ENCODE data around the gene COTL1.

COTL1 gene

DNA sequence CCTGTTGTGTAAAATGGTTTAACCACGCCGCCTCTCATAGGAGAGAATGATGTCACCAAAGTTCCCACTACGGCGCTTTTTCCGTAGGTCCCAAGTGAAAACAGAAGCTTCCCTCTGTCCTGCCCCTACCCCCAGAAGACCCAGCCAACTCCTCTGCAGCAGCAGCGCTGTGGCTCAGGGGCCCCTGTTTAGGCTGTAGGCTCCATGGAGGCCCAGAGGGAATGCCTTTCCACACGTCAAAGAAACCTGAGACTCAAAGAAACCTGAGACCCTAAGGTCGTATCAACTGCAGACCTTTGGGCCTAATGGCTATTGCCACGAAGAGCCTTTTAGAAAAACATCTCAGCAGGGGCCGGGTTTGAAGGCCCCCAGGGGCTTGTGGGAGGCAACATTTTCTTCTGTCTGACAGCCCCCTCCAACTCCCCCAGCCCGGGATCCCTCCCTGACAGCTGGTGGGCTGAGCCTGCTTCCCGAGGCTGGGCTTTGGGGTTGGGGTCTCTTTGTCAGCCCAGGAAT is 70.3 kb downstream of the COTL1 start:
- DNase-seq: peak; percentile 29 to 41

DNA sequence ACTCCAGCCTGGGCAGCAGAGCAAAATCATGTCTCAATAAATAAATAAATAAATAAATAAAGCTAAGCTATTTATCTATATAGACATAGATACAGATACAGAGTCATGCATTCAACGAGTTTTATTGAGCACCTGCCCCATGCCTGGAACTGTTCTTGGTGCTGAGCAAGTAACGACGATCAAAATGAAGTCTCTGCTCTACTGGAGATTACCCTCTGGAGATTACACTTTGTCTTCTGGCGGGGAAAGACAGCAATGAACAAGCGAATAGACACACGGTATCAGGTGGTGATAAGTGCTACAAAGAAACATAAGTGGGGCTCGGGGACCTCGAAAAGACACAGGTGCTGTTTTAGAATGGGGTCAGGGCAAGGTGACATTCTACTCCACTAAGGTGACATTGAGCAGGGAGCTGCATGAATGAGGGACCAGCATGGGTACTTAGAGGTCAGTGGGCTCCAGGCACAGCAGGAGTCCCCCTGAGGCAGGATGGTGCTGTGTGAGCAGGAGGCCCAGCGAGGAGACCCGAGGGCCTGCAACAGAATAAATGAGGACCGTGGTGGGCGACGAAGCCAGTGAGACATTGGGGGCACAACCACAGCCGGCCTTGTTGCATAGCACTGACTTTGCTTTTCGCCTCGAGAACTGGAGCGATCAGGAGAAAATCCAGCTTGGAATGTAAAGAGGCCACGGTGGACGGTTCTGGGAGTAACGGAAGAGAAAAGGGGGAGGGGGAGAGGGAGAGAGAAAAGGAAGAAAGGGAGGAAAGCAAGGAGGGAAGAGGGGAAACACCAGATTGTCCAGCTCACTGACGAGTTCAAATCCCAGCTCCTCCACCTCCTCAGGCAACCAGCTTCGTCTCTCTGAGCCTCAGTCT is 71.0 kb downstream of the COTL1 start:
- no peak for DNase-seq

DNA sequence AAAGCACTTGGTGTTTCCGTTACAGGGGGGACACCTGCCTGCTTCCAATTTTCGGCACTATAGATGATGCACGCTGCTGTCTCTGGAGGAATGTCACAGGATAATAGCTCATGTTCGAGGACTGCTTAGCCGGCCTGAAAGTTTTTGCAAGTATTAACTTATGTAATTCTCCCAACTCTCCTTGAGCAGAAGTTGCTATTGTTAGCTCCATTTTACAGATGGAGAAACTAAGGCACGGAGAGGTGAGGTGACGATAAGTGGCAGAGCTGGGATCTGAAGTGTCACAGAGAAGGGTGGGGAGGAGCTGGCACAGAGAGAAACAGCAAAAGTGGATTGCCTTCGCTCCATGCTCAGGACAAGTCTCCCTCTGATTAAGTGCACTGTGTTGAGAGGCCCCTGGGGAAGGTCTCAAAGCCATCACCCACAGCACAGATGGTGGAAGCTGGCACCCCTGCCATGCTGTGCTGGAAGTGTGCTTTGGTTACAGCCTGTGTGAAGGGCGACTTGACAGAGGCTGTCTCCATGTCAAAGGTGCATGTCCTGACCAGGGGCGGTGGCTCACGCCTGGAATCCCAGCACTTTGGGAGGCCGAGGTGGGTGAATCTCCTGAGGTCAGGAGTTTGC is 72.7 kb downstream of the COTL1 start:
- no peak for DNase-seq

DNA sequence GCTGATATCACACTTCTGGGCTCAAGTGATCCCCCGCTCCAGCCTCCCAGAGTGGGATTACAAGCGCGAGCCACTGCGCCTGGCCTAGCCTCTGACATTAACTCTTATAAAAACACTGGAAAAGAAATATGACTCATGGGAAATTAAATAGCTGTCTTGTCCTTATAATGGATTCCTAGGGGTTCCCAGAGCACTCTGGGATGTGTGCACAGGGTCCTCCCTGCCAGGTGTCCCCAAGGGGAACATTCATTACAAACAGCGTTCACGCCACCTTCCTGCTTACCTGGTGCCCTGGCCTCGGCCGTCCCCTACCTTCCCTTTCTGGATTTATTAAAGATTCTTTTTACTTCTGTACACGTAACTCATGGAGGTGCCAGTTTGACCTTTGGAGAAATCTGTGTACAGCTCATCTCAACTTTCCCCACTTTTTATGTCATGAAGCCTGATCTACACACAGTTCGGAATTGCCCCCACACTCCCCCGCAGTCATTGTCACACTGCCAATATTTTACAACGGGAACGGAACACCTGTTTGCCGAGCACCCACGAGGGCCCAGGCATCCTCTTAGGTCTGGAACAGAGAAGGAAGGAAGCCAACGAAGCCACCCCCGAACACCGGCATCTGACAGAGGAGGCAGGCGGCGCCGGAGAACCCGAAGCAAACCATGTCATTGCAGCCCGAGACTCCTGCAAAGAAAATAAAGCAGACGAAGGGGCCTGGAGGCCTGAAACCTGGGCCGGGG is 73.7 kb downstream of the COTL1 start:
- DNase-seq: peak; percentile 31 to 79

DNA sequence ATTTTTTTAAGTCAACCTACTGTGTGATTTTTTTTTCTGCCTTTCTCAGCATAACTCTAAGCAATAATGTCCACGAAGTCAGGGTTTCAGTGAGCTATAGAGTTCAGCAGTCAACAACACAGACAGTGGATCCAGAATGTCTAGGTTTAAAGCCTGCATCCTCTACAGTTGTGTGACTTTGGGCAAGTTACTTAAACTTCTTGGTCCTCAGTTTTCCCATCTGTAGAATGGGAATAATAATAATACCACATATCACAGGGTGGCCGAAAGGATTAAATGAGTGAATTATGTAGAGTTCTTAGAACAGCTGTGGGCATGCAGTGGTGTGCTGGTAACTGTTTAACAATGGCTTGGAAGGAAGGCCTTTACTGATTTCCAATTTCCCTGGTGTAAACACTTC is 74.6 kb downstream of the COTL1 start:
- no peak for DNase-seq

DNA sequence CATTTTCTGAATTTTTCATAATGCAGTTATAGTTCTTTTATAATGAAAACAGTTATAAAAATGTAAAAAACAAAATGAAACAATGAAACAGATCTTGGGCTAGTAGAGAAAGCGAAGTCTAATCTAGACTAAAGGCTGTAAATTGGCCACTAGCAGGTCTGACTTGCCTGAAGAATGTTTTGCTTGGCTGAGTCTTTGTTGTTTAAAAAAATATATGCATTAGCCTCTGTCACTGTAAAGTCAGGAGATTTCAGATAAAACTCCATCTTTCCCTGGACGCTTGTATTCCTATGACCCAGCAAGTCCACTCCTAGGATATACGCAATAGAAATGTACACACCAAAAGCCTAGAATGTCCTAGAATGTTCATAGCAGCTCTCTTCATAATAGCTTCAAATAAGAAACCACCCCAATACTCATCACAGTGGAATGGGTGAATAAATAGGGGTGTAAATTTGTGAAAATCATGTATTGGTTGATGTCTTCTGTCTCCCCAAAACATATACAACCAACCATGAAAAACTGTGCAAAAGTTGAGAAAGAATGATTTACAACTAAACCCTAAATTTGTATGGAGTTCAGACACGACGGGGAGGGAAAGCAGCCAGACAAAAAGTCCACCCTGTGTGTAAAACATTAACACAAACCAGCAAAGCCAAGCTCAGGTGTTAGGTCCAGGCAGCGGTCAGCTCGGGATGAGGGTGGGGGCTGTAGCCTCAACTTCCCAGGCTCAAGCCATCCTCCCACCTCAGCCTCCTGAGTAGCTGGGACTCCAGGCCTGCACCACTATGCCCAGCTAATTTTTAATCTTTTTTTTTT is 75.7 kb downstream of the COTL1 start:
- no peak for DNase-seq

DNA sequence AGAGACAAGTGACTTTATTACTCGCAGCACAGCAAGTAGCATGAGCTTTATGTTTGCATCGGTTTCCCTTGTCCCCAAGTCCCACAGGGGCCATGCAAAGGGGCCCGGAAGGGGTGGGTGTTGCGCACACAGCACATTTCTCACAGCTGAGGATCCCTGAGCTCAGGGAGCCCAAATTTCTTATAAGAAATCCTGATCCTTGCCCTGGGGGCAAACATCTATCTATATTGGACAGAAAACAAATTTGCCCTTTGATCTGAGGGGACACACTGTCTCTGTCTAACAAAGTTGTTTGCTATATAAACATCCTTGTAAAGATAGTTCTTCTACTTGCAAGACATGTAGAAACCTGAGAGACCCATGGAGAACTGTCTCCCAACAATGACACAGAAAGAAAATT is 77.7 kb downstream of the COTL1 start:
- DNase-seq: no peak

DNA sequence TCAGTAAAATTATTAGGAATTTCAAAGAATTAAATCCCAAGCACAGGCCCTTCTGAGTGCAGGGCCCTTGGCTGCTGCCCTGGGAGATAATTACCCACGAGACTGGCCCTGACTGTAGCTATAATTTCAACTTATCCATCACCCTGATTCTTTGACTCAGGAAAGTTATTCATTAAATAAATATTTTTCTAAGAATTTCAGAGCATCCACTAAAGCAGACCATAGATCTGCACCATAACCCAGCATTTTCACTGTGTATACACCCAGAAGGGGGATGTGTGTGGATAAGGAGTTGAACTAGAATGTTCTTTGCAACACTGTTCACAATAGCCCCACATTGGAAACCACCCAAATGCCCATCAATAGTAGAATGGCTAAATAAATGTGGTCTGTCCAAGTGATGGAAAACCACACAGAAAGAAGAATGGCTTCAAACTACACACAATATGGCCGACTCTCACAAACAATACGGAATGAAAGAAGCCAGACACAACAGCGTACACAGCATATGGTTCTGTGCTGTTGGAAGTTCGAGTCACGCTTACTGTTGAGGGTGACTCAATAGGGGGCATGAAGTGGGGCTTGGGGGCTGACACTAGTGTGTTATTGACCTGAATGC is 79.5 kb downstream of the COTL1 start:
- DNase-seq: no peak

DNA sequence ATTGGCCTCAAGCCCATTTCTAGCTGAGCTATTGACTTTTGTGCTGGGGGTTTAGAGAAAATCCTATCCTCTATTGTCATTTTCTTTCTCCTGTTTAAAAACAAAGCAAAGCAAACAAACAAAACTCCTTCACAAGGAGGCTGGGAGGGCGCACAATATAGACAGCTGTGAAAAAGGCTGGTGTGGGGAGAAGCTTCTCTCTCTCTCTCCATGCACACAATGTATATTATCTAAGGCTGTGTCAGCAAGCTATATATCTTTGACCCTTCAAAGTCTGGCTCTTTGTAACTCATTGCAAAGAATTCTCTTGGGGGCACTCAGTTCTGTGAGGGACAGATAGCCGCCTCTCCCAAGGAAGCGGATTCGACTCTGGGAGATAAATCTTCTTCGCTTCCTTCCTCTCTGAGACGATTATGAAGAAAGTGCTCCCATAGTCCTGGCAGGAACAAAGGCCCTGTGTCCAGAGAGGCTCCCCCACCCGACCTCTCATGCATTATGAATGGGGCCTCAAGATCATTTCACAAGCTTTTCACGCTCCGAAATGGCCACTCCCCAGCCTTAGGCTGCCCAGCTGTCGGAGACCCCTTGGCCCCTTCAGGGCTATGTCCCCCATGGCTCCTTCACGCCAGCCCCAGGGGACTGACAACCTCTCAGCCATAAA is 80.3 kb downstream of the COTL1 start:
- DNase-seq: no peak

DNA sequence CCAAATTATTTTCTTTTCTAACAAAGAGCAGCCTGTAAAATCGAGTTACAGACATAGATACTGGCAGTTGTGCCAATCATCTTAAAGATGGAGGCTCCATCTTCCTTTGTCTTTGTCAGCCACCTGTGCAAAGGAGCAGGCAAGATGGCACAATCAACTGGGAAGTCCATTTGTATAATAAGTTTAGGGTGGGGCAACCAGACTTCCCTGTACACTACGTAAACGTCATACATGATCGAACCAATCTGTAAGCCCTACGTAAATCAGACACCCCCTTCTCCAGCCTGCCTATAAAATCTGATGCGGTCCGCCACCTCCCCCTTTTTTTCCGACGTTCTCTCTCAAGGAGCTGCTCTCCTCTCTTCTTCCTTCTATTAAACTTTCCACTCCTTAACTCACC is 82.0 kb downstream of the COTL1 start:
- no peak for DNase-seq

DNA sequence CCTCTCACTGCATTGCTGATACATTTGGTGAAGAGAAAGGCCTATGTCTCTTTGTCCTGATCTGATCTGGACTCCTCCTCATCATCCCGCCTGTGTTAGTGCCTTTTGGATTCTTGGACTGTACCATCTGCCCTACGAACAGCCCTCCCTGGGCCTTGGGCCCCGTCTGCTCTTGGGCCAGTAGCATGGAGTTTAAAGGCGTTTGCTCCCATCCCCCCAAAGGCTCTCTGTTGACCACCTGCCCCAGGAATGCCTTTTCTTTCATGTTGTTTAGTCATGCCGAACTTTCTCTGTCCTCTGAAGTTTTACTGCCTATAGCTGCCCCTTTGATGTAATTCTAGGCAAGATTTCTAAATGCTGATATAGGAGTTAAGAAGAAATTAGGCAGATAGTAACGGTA is 82.5 kb downstream of the COTL1 start:
- DNase-seq: no peak

DNA sequence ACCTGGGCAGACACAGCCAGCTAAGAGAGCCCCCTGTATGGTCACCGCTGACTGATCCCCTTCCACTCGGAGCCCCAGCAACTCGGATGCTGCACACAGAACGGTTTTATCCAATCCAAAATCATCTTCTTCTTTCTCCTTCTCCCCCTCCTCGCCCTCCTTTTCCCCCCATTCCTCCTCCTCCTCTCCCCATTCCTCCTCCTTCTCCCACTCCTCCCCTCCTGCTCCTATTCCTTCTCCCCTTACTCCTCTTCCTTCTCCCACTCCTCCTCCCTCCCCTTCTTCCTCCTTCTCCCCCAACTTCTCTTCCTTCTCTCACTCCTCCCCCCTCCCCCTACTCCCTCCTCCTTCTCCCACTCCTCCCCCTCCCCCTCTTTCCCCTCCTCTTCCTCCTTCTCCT is 83.1 kb downstream of the COTL1 start:
- DNase-seq: no peak

DNA sequence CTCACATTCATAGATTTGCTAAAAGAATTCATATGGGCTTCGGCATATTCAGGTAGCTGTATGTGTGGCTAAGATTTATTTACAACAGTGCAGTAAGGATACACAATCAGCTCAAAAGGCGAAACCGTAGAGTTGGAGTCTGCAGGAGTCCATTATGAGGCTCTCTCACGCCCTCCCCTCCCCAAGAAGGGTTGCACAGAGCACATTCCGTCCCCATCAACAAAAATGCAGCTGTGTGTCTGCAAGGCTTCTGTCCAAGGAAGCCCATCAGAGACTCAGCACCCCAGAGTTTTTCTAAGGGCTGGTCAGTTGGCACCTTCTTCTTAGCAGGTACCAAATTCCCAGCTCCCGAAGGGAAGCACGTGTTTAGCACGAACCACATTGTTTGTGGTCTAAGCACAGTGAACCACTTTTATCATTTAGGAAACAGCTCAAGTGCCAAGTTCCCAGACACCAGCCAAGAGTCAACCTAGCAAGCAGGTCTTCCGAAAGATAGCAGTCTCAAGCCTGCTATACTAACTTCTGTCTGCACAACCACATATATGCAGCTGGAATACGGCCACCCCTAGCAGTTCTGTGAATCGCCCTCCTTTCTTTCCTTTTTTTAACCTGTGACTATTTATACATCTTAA is 84.9 kb downstream of the COTL1 start:
- DNase-seq: no peak

DNA sequence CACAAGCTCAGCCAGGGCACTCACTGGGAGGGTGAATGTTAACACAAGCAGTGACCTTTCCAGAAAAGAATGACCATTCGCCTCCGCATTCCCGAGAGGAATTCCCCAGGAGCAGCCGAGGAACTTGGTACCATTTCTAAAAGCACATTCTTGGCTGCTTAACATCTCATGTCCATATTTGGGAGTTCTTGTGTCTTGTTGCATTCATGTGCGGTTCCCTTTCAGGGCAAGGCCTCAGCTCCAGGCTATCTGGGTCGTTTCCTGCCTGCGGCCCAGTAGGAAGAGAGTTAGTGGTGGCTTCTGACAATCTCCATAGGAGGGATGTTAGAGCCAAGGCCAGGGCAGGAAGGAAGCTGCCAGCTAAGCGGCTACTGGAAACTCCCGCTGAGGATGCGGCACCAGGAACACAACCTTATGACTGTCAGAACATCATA is 85.6 kb downstream of the COTL1 start:
- DNase-seq: no peak

DNA sequence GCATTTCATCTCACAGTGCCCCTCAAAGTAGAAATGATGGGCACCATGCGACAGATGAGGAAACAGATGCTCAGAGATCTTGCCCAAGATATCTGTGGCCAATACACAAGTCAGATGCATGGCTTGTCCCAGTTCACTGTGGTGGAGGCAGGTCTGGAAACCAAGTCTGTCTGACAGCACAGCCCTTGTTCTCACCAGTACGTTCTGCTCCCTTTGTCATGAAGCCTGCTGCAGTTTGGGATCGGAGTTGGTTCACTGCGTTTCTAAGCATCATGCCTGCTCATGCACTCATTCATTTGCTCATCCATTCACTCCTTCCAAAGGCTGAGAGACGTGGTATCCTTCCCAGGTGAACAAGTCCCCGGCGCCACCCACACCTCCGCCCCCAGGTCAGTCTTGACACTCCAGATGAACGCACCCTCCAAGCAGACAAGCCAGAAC is 86.2 kb downstream of the COTL1 start:
- DNase-seq: no peak

DNA sequence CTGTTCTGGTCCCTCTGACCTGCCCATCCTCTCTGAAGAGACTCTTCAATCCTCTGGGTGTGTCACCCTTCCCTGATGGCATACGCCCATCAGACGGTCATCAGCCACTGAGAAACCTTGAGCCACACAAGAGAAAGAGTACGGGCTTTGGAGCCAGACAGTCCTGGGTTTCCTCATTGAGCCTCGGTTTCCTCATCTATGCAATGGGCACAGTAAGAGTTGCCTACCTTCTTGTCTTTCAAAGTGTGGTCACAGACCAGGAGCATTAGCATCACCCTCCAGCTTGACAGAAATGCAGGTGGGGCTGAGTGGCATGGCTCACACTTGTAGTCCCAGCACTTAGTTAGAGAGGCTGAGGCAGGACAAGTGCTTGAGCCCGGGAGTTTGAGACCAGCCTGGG is 87.3 kb downstream of the COTL1 start:
- no peak for DNase-seq

DNA sequence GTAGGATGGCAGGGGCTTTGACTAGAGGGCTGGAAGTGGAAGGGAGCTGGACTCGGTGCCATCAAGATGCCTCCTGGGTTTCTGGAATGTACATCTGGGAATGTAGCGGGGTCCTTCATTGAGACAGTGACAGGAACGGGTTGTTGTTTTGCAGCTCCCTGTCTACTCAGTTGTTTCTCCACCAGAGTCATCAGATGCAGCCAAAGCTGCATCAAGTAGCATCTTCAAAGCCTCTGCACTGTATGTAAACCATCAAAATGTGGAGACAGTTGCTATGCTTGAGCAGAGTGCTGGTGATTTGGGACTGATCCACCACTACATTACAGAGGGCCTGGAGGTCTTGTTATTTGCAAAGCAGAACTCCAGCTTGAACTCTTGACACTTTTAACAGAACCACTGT is 88.3 kb downstream of the COTL1 start:
- no peak for DNase-seq

DNA sequence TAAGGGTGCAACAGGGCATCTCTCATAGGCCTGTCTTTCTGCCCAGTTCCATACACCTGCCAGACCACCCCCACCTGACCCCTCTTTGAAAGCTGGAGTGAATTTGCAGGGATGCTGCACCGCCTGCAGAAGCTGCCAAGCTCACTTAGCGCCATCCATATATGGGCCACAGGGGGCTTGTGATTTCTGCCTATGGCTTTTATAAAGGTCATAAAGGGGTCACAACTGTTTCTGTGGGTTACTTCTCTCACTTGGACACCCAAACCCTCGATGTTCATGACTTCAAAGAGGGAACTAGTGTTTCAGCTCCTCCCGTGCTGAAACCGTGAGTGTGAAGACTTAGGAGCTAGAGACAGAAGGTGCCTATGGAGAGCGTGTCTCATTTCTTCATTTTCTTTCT is 89.6 kb downstream of the COTL1 start:
- no peak for DNase-seq

DNA sequence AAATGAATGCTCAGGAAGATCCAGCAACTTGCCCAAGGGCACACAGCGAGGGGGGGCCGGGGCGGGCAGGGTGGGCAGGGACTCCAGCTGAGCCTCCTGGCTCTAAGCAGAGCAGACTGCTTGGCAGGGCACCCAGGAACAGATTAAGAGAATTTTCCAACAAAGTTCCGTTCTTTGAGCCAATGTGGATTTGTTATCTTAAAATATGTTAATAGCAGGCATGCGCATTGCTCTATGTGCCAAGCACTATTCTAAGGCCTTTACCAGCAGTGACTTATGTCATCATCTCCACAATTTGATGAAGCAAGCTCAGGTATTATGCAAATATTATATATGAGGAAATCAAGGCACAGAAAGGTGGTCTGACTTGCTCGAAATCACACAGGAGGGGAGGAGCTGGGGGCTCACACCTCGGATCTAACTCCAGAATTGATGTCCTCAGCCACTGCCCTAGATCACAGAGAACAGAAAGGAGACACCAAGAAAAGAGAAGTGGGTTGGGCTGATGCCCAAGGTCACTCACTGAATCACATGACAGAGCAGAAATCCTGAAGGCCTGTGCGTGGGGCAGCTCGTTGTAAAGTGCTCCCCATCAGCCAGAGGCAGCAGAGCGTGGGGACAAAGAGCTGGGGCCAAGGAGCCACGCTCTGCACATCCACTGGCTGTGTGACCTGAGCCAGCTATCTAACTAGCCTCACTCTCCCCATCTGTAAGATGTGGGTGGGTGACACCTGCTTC is 90.2 kb downstream of the COTL1 start:
- DNase-seq: no peak

DNA sequence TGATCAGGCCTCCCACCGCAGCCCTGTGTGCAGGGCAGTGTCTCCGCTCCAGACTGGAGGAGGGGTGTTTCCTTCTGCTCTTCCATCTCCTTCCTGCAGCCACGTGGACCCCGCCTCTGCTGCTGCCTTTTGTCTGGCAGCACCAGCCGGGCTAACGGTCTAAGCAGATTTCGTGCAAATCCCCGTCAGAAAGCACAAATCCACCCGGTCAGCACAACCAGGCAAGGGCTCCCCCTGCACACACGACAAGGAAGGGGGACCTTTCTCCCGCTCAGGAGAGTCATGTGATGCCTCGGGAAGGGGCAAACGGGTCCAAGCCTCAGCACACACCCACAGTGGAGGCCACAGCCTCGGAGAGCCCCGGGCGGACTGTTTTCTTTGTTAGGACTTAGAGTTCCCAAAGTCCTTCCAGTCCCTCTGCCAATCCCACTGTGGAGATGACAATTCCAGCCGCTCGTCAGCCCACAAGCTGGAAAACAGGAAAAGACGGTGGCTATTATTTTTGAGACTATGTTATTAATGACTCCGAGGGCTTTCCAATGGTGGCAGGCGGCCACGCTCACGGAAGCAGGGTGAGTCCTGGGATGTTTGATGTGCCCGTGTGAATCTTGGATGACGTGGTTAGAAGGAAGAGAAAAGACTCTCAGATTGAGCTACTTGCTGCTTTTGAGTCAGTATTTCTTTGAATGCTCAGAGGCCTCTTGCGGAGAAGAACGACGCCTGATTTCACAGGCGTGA is 90.9 kb downstream of the COTL1 start:
- DNase-seq: no peak

All from stimulated activated CD4-positive, alpha-beta T cell treated with anti-CD3 and anti-CD28 coated beads, Interleukin-4, amount 100 ng/mL, for 4 hours (primary cell).